NT2/D1 (cell line): ENCODE results near the gene JAGN1.

Source experiments
- SUZ12 ChIP-seq: IDR thresholded peaks from 2 replicates; pipeline ENCODE4 v1.6.1; 2011; ENCODE audit not compliant: insufficient read length, insufficient read depth; ENCODE audit errors: extremely low read depth
- YY1 ChIP-seq: IDR thresholded peaks from 2 replicates; pipeline ENCODE4 v1.6.1; 2011; ENCODE audit not compliant: insufficient read length, insufficient read depth
- ZNF274 ChIP-seq: IDR thresholded peaks from 2 replicates; pipeline ENCODE4 v1.6.1; 2011; ENCODE audit warnings: mild to moderate bottlenecking, low read depth, low read length

GRCh38 chr3:9940746-9941145 lies 50.3 kb downstream of the JAGN1 start:
- no peak for TF ChIP-seq ZNF274
- TF ChIP-seq YY1 = no peak
- no peak for TF ChIP-seq SUZ12
